Endothelial cell of umbilical vein (primary cell): ENCODE data around the gene UBE3D. TPM values are rescaled to one million over a fixed set of nuclear protein-coding genes. Genes with fewer than 3 reads are reported as not detected.

Experiments used
- BruUV-seq: library from RNA; stranded (reverse); fragments of 400-500 nt; replicated peaks from 2 replicates; lab custom pipeline; 2021; lab: Mats Ljungman, UMichigan
- CTCF ChIA-PET: fragments of 300-600, 350-600 bp; sonication (Branson Sonifier 250); formaldehyde crosslinking; loops from one replicate; lab custom pipeline; 2021; ENCODE audit warnings: antibody characterized with exemption, inconsistent platforms; lab: Charles Lee
- POLR2A ChIA-PET: fragments of 300-600, 350-600 bp; sonication (Branson Sonifier 250); formaldehyde crosslinking; loops from one replicate; lab custom pipeline; 2021; ENCODE audit warnings: antibody characterized with exemption, inconsistent platforms; lab: Charles Lee
- DNase-seq: peaks from one replicate; pipeline ENCODE4 v3.0.0-alpha.2; 2011; ENCODE audit warnings: low read depth, low spot score
- FAIRE-seq: peaks from 2 replicates; lab custom pipeline; 2011; peaks lifted over from hg19 to GRCh38; lab: Jason Lieb, UNC
- H2AFZ ChIP-seq: 2 replicates; pipeline ENCODE4 v1.6.0; 2012; ENCODE audit warnings: low read depth, low read length, control low read depth, inconsistent platforms
- H3K27ac ChIP-seq: 2 replicates; pipeline ENCODE4 v1.5.1; 2011; ENCODE audit warnings: low read depth, mild to moderate bottlenecking, control low read depth, low read length, moderate library complexity; ENCODE audit not compliant: insufficient read depth
- H3K27me3 ChIP-seq, 2 experiments: 2 replicates each; pipeline versions ENCODE4 v1.6.0 to v1.6.1; 2011; ENCODE audit warnings: low read length in 2 of 2, mixed read lengths in 1 of 2; ENCODE audit not compliant: control insufficient read depth in 2 of 2, insufficient read depth in 2 of 2
- H3K36me3 ChIP-seq, 2 experiments: 2 replicates in 1 of 2; 3 replicates in 1 of 2; pipeline ENCODE4 v1.5.1; 2011; ENCODE audit warnings: low read length in 2 of 2, mild to moderate bottlenecking in 1 of 2, moderate library complexity in 1 of 2; ENCODE audit not compliant: control insufficient read depth in 2 of 2, insufficient read depth in 2 of 2; ENCODE audit errors: extremely low read depth in 1 of 2
- H3K4me1 ChIP-seq: 3 replicates; pipeline ENCODE4 v1.5.1; 2011; ENCODE audit warnings: mild to moderate bottlenecking, low read length; ENCODE audit not compliant: control insufficient read depth, insufficient read depth; ENCODE audit errors: extremely low read depth
- H3K4me2 ChIP-seq: 2 replicates; pipeline ENCODE4 v1.6.1; 2011; ENCODE audit warnings: low read length, control low read depth, mixed read lengths; ENCODE audit not compliant: insufficient read depth
- H3K4me3 ChIP-seq, 3 experiments: fragments of 200-600 bp in 1 of 3; sonication (generic), shearing (Covaris generic) in 1 of 3; replicated peaks in 1 of 3; 2 replicates each; pipeline ENCODE4 v1.5.1; 2011 to 2016; ENCODE audit warnings: control low read depth in 3 of 3, low read length in 3 of 3, mild to moderate bottlenecking in 2 of 3, inconsistent platforms in 1 of 3, low read depth in 1 of 3, moderate library complexity in 1 of 3; ENCODE audit not compliant: insufficient read depth in 1 of 3
- H3K79me2 ChIP-seq: 2 replicates; pipeline ENCODE4 v1.6.0; 2012; ENCODE audit warnings: low read length, inconsistent platforms; ENCODE audit not compliant: control insufficient read depth, insufficient read depth
- H3K9ac ChIP-seq: replicated peaks from 2 replicates; pipeline ENCODE3; 2011; ENCODE audit warnings: low read length, control low read depth; ENCODE audit not compliant: insufficient read depth; ENCODE audit errors: extremely low read depth
- H3K9me1 ChIP-seq: replicated peaks from 3 replicates; pipeline ENCODE4 v1.6.0; 2011; ENCODE audit warnings: mild to moderate bottlenecking, low read length; ENCODE audit not compliant: control insufficient read depth, insufficient read depth; ENCODE audit errors: extremely low read depth
- H3K9me3 ChIP-seq: replicated peaks from 2 replicates; pipeline ENCODE4 v1.5.1; 2012; ENCODE audit warnings: low read length, inconsistent platforms; ENCODE audit not compliant: control insufficient read depth, insufficient read depth
- H4K20me1 ChIP-seq: replicated peaks from 2 replicates; pipeline ENCODE3; 2011; ENCODE audit warnings: mild to moderate bottlenecking, low read length; ENCODE audit not compliant: control insufficient read depth, insufficient read depth; ENCODE audit errors: extremely low read depth
- CTCF ChIP-seq, 2 donors: IDR thresholded peaks; 1 replicate in 1 of 2; 2 replicates in 1 of 2; pipeline ENCODE4 v1.5.1; 2011; ENCODE audit warnings: low read length in 2 of 2, mild to moderate bottlenecking in 2 of 2, moderate library complexity in 2 of 2, control low read depth in 1 of 2, inconsistent platforms in 1 of 2, low read depth in 1 of 2; ENCODE audit not compliant: insufficient read depth in 1 of 2; ENCODE audit errors: extremely low read depth in 1 of 2
- EZH2 ChIP-seq: IDR thresholded peaks from 2 replicates; pipeline ENCODE4 v1.6.1; 2012; ENCODE audit warnings: borderline replicate concordance, low read depth, mild to moderate bottlenecking, moderate library complexity, low read length, inconsistent platforms; ENCODE audit not compliant: severe bottlenecking
- FOS ChIP-seq: IDR thresholded peaks from 2 replicates; pipeline ENCODE4 v1.6.1; 2011; ENCODE audit warnings: mild to moderate bottlenecking, low read length, moderate library complexity, borderline replicate concordance; ENCODE audit not compliant: insufficient read depth
- GATA2 ChIP-seq: IDR thresholded peaks from 2 replicates; pipeline ENCODE4 v1.7.0; 2011; ENCODE audit warnings: low read depth, mild to moderate bottlenecking, moderate library complexity, mixed read lengths, low read length; ENCODE audit not compliant: insufficient read length, insufficient read depth
- JUN ChIP-seq: IDR thresholded peaks from 2 replicates; pipeline ENCODE4 v1.6.1; 2011; ENCODE audit warnings: borderline replicate concordance, low read depth; ENCODE audit not compliant: insufficient read length, insufficient read depth
- MAX ChIP-seq: IDR thresholded peaks from 2 replicates; pipeline ENCODE4 v1.6.1; 2011; ENCODE audit not compliant: insufficient read depth, insufficient read length
- MYC ChIP-seq: IDR thresholded peaks from one replicate; pipeline ENCODE4 v1.6.1; 2011; ENCODE audit warnings: mild to moderate bottlenecking, low read depth, low read length
- POLR2A ChIP-seq: IDR thresholded peaks from 2 replicates; pipeline ENCODE4 v1.6.1; 2012; ENCODE audit warnings: low read depth, mild to moderate bottlenecking, control low read depth, low read length
- POLR2AphosphoS5 ChIP-seq: IDR thresholded peaks from 2 replicates; pipeline ENCODE4 v1.6.1; 2012; ENCODE audit warnings: low read depth, mild to moderate bottlenecking, control low read depth, low read length, moderate library complexity; ENCODE audit not compliant: insufficient read depth
- dilution Hi-C: fragments of 300-500 bp; cut with MboI; formaldehyde crosslinking; loops from one replicate; pipeline ENCODE4 v1.15.0; 2019; ENCODE audit warnings: low sequenced_read_pairs; ENCODE audit not compliant: extremely low pct_ligation_motif_present
- intact Hi-C: fragments of 100-400 bp; cut with micrococcal nuclease; formaldehyde crosslinking; loops from one replicate; pipeline ENCODE4 v1.10.0; 2022
- polyA plus RNA-seq, 4 experiments: library from polyadenylated mRNA; depleted of rRNA in 3 of 4; stranded (reverse) in 3 of 4; unstranded in 1 of 4; fragments of >200 nt; gene quantifications; 2 replicates each; pipeline versions ENCODE4 v1.2.1 to v1.2.3, GENCODE V29; 2011 to 2012; ENCODE audit warnings: missing spikeins in 1 of 4
- total RNA-seq: library from RNA; stranded (reverse); gene quantifications from 2 replicates; pipeline ENCODE4 v1.2.3, GENCODE V29; 2021

UBE3D gene
- total and polyA plus RNA-seq, 2 donors (not counting 3 experiments of a cell fraction or from before 2014, with no cell fraction given), result 1.9 to 6.2 TPM

- ChIA-PET CTCF (interaction anchor here (1.1 kb wide), 1 partner anchor 14 kb away, joined by 3 read pairs; no protein-coding TSS in a partner anchor), POLR2A (no interaction called here)
- H3K79me2 ChIP-seq, result no peaks in the 10 kb centered on the region
- H3K27me3 ChIP-seq, result no peaks in the 10 kb centered on the region
- intact Hi-C loops, result no loop called here
- no TSS peak for BruUV-seq
- FAIRE-seq (no peak), DNase-seq (no peak)
- no peak overlapping the region for H3K4me3 ChIP-seq
- H3K9me1 ChIP-seq, result no peaks in the 10 kb centered on the region
- TF ChIP-seq GATA2 (no peak), FOS (no peak), CTCF (IDR thresholded peaks at IDR 0.05; ENCODE audit: extremely low read depth in 1 of 2, insufficient read depth in 1 of 2, low read depth in 1 of 2, low read length in 2 of 2) (no peak), MAX (no peak), MYC (no peak), POLR2AphosphoS5 (no peak), EZH2 (no peak), JUN (no peak), POLR2A (no peak)
- H3K9me3 ChIP-seq, result no peaks in the 10 kb centered on the region
- no peaks in the 10 kb centered on the region for H3K36me3 ChIP-seq
- no peak overlapping the region for H3K27ac ChIP-seq
- no peaks in the 10 kb centered on the region for H4K20me1 ChIP-seq
- H3K4me2 ChIP-seq, result no peak overlapping the region
- no peak overlapping the region for H3K9ac ChIP-seq
- no peak overlapping the region for H2AFZ ChIP-seq
- peaks cover 34% of the 10 kb centered on the region for H3K4me1 ChIP-seq
- dilution Hi-C loops, result no loop called here
Observed at GRCh38 chr6:82874867-82875266, 190.8 kb downstream of the UBE3D start.
